HG02938 (cell line): ENCODE measurements around the gene COMT.

Experiments
- ATAC-seq: cut with Tn5 transposase; IDR thresholded peaks from one replicate; pipeline ENCODE4 v1.9.1; 2021; ENCODE audit warnings: mild to moderate bottlenecking, moderate library complexity; ENCODE audit not compliant: unreplicated experiment

COMT gene

GRCh38 chr22:19981171-19981960 is 39.8 kb downstream of the COMT start:
- no peak for ATAC-seq

- ATAC-seq: no peak
Measured at GRCh38 chr22:19981961-19982920, 40.7 kb downstream of the COMT start.

GRCh38 chr22:19982991-19983578 is 41.5 kb downstream of the COMT start:
- ATAC-seq: no peak

GRCh38 chr22:19983741-19984140 is 42.2 kb downstream of the COMT start:
- ATAC-seq: no peak

GRCh38 chr22:19984201-19984753 is 42.7 kb downstream of the COMT start:
- no peak for ATAC-seq

- no peak for ATAC-seq
Measured at GRCh38 chr22:19984851-19985811, 43.6 kb downstream of the COMT start.

- no peak for ATAC-seq
Measured at GRCh38 chr22:19986011-19986409, 44.4 kb downstream of the COMT start.

- ATAC-seq: no peak
Measured at GRCh38 chr22:19986410-19987341, 45.1 kb downstream of the COMT start.

GRCh38 chr22:19987394-19988306 is 46.1 kb downstream of the COMT start:
- no peak for ATAC-seq

GRCh38 chr22:19988331-19988808 is 46.8 kb downstream of the COMT start:
- no peak for ATAC-seq

- ATAC-seq: no peak
Measured at GRCh38 chr22:19988965-19989724, 47.6 kb downstream of the COMT start.

GRCh38 chr22:19989725-19990067 is 48.1 kb downstream of the COMT start:
- ATAC-seq: no peak

GRCh38 chr22:19990188-19990587 is 48.6 kb downstream of the COMT start:
- ATAC-seq: no peak

GRCh38 chr22:19990609-19991394 is 49.2 kb downstream of the COMT start:
- no peak for ATAC-seq

- ATAC-seq: no peak
Measured at GRCh38 chr22:19991395-19991644, 49.7 kb downstream of the COMT start.

- ATAC-seq: no peak
Measured at GRCh38 chr22:19991645-19992451, 50.3 kb downstream of the COMT start.
